Fibroblast of lung (primary cell): ENCODE data around the gene DCHS2. TPM values are rescaled to one million over a fixed set of nuclear protein-coding genes. Genes with fewer than 3 reads are reported as not detected.

Source experiments
- DNase-seq, 2 donors: peaks; one replicate each; pipeline versions ENCODE4 v3.0.0 to v3.0.0-alpha.2; 2010; ENCODE audit warnings: low read depth in 2 of 2
- H2AFZ ChIP-seq: 2 replicates; pipeline ENCODE4 v1.5.1; 2012; ENCODE audit warnings: low read length, control low read depth, inconsistent platforms
- H3K27ac ChIP-seq: 2 replicates; pipeline ENCODE4 v1.5.1; 2011; ENCODE audit warnings: low read length, control low read depth; ENCODE audit not compliant: insufficient read depth
- H3K27me3 ChIP-seq: 2 replicates; pipeline ENCODE4 v1.5.1; 2011; ENCODE audit warnings: mild to moderate bottlenecking, low read length; ENCODE audit not compliant: control insufficient read depth, insufficient read depth
- H3K36me3 ChIP-seq: 2 replicates; pipeline ENCODE4 v1.5.1; 2011; ENCODE audit warnings: low read length; ENCODE audit not compliant: control insufficient read depth, insufficient read depth
- H3K4me1 ChIP-seq: 2 replicates; pipeline ENCODE4 v1.5.1; 2011; ENCODE audit warnings: low read length; ENCODE audit not compliant: control insufficient read depth, insufficient read depth; ENCODE audit errors: extremely low read depth
- H3K4me2 ChIP-seq: 2 replicates; pipeline ENCODE4 v1.5.1; 2011; ENCODE audit warnings: low read length, control low read depth; ENCODE audit not compliant: insufficient read depth; ENCODE audit errors: extremely low read depth
- H3K4me3 ChIP-seq, 4 experiments: fragments of 200-600 bp in 1 of 4; sonication (generic) in 1 of 4; replicated peaks in 1 of 4; 2 replicates each; pipeline ENCODE4 v1.5.1; 2011 to 2016; ENCODE audit warnings: low read length in 4 of 4, low read depth in 3 of 4, mild to moderate bottlenecking in 3 of 4, control low read depth in 2 of 4, inconsistent platforms in 1 of 4, mixed read lengths in 1 of 4; ENCODE audit not compliant: insufficient read depth in 1 of 4; ENCODE audit errors: control extremely low read depth in 1 of 4
- H3K79me2 ChIP-seq: 2 replicates; pipeline ENCODE4 v1.5.1; 2012; ENCODE audit warnings: mild to moderate bottlenecking, low read length, inconsistent platforms; ENCODE audit not compliant: control insufficient read depth, insufficient read depth
- H3K9ac ChIP-seq: 2 replicates; pipeline ENCODE4 v1.5.1; 2011; ENCODE audit warnings: mild to moderate bottlenecking, low read length, control low read depth; ENCODE audit not compliant: insufficient read depth
- H3K9me3 ChIP-seq: 2 replicates; pipeline ENCODE4 v1.5.1; 2012; ENCODE audit warnings: low read depth, low read length; ENCODE audit not compliant: control insufficient read depth, insufficient read depth
- H4K20me1 ChIP-seq: 2 replicates; pipeline ENCODE4 v1.5.1; 2011; ENCODE audit warnings: low read length; ENCODE audit not compliant: control insufficient read depth, insufficient read depth; ENCODE audit errors: extremely low read depth
- CTCF ChIP-seq, 2 donors: IDR thresholded peaks in 1 of 2; conservative IDR thresholded peaks in 1 of 2; 1 replicate in 1 of 2; 2 replicates in 1 of 2; pipeline ENCODE4 v1.5.1; 2011 to 2012; ENCODE audit warnings: low read length in 2 of 2, control low read depth in 1 of 2, inconsistent platforms in 1 of 2, low read depth in 1 of 2, mild to moderate bottlenecking in 1 of 2
- EZH2 ChIP-seq: IDR thresholded peaks from 2 replicates; pipeline ENCODE4 v1.5.1; 2012; ENCODE audit warnings: low read length, control low read depth, mild to moderate bottlenecking; ENCODE audit errors: missing control alignments
- polyA plus RNA-seq, 2 donors: library from polyadenylated mRNA; depleted of rRNA in 1 of 2; stranded (reverse) in 1 of 2; unstranded in 1 of 2; fragments of >200 nt; gene quantifications; 2 replicates each; pipeline ENCODE4 v1.2.1, GENCODE V29; 2011 to 2012; ENCODE audit warnings: missing spikeins in 1 of 2
- total RNA-seq: library from RNA; depleted of rRNA; stranded (reverse); fragments of >200 nt; gene quantifications from 2 replicates; pipeline ENCODE4 v1.2.1, GENCODE V29; 2014

The DCHS2 gene
- total and polyA plus RNA-seq, 2 donors (not counting 1 experiment from before 2014, with no cell fraction given) = not detected

GRCh38 chr4:154349829-154350228, 141.8 kb downstream of the DCHS2 start:
- Histone ChIP-seq H3K4me2 (no peak overlapping the region), H3K4me1 (no peaks in the 10 kb centered on the region), H2AFZ (no peak overlapping the region), H3K9me3 (no peaks in the 10 kb centered on the region), H3K36me3 (no peaks in the 10 kb centered on the region), H3K79me2 (no peaks in the 10 kb centered on the region), H3K4me3 (no peak overlapping the region), H3K27me3 (no peaks in the 10 kb centered on the region), H4K20me1 (no peaks in the 10 kb centered on the region), H3K9ac (no peak overlapping the region), H3K27ac (no peak overlapping the region)
- peak; percentile 30 to 45 for TF ChIP-seq CTCF (conservative IDR thresholded peaks at IDR 0.05 in 1 of 2, IDR thresholded peaks at IDR 0.05 in 1 of 2; ENCODE audit: low read depth in 1 of 2, low read length in 2 of 2)
- TF ChIP-seq EZH2 = no peak
- peak in 1 of 2 donors; percentile 5 for DNase-seq

DNA sequence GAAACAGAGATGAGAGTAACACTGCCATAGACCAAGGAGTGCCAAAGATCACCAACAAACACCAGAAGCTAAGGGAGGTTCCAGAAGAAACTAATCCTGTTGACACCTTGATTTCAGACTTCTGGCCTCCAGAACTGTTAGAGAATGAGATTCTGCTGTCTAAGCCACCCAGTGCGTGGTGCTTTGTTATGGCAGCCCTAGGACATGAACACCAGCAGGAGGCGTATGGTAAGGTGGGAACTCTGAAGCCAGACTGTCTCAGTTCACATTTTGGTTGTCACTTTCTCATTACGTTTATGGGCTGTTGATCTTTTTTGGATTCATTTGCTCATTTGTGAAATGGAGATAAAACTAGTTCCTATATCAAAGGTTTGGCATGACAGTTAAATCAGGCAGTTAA, 142.9 kb downstream of the DCHS2 start:
- Histone ChIP-seq H4K20me1 (no peaks in the 10 kb centered on the region), H3K4me3 (no peak overlapping the region), H3K79me2 (no peaks in the 10 kb centered on the region), H3K27me3 (no peaks in the 10 kb centered on the region), H3K9me3 (no peaks in the 10 kb centered on the region), H3K9ac (no peak overlapping the region), H3K36me3 (no peaks in the 10 kb centered on the region), H3K27ac (no peak overlapping the region), H3K4me1 (no peaks in the 10 kb centered on the region), H3K4me2 (no peak overlapping the region), H2AFZ (no peak overlapping the region)
- no peak for DNase-seq
- TF ChIP-seq CTCF (conservative IDR thresholded peaks at IDR 0.05 in 1 of 2, IDR thresholded peaks at IDR 0.05 in 1 of 2; ENCODE audit: low read depth in 1 of 2, low read length in 2 of 2) (no peak), EZH2 (no peak)

DNA sequence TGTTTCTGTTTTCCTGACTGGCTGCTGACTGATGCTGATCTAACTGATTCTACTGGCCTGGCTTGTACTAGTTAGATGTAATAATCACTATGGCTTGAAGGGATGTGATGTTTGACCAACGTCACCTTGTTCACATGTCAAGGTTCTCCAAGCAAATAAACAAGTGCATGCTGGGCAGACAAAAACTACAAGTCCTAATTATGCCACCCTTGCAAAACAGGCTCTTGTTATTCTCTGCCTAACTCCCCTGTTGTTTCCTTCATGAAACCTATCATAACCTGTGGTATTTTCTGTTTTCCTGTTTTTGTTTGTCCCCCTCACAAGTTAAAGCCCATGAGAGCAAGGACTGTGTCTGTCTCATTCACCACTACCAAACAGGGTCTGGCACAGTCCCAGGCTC, 146.2 kb downstream of the DCHS2 start:
- H3K27me3 ChIP-seq = no peaks in the 10 kb centered on the region
- no peaks in the 10 kb centered on the region for H3K9me3 ChIP-seq
- TF ChIP-seq CTCF (conservative IDR thresholded peaks at IDR 0.05 in 1 of 2, IDR thresholded peaks at IDR 0.05 in 1 of 2; ENCODE audit: low read depth in 1 of 2, low read length in 2 of 2) = no peak
- no peak for TF ChIP-seq EZH2
- H3K79me2 ChIP-seq = no peaks in the 10 kb centered on the region
- H3K27ac ChIP-seq = no peak overlapping the region
- H3K9ac ChIP-seq = no peak overlapping the region
- DNase-seq = no peak
- no peak overlapping the region for H3K4me3 ChIP-seq
- no peak overlapping the region for H2AFZ ChIP-seq
- H3K4me1 ChIP-seq = no peaks in the 10 kb centered on the region
- H3K4me2 ChIP-seq = no peak overlapping the region
- no peaks in the 10 kb centered on the region for H4K20me1 ChIP-seq
- no peaks in the 10 kb centered on the region for H3K36me3 ChIP-seq
